ENCODE data around the gene ZFAND3.

GRCh38 chr6:38103921-38104320 is 284.4 kb downstream of the ZFAND3 start:
- TF ChIP-seq POLR2A (IDR thresholded peaks at IDR 0.05; ENCODE audit: low read length) (no peak), GATA1 (IDR thresholded peaks at IDR 0.05; ENCODE audit: low read depth, low read length) (no peak)

All from erythroblast (primary cell).